H9 (cell line): ENCODE data around the gene MED13L. TPM values are rescaled to one million over a fixed set of nuclear protein-coding genes. Genes with fewer than 3 reads are reported as not detected.

Experiments
- DNase-seq: peaks from one replicate; pipeline ENCODE4 v3.0.0-alpha.2; 2017
- H2AFZ ChIP-seq: one replicate; pipeline ENCODE4 v1.6.1; 2013; ENCODE audit warnings: mild to moderate bottlenecking, low read length, control low read depth, moderate library complexity
- H2AK5ac ChIP-seq: 2 replicates; pipeline ENCODE4 v1.6.1; 2013; ENCODE audit warnings: low read length, control low read depth, mixed read lengths; ENCODE audit not compliant: insufficient read length
- H2BK120ac ChIP-seq: one replicate; pipeline ENCODE4 v1.6.1; 2013; ENCODE audit warnings: low read depth, mild to moderate bottlenecking, low read length, control low read depth, inconsistent platforms; ENCODE audit not compliant: poor library complexity, severe bottlenecking
- H2BK12ac ChIP-seq: 2 replicates; pipeline ENCODE4 v1.6.1; 2013; ENCODE audit warnings: low read length, control low read depth, mixed read lengths, low read depth; ENCODE audit not compliant: insufficient read length
- H2BK15ac ChIP-seq: 2 replicates; pipeline ENCODE4 v1.6.1; 2013; ENCODE audit warnings: low read depth, low read length, control low read depth
- H2BK20ac ChIP-seq: one replicate; pipeline ENCODE4 v1.6.1; 2013; ENCODE audit warnings: low read depth, mild to moderate bottlenecking, low read length, control low read depth, inconsistent platforms; ENCODE audit not compliant: poor library complexity, severe bottlenecking
- H2BK5ac ChIP-seq: 2 replicates; pipeline ENCODE4 v1.6.1; 2013; ENCODE audit warnings: low read length, control low read depth, mixed read lengths; ENCODE audit not compliant: insufficient read length
- H3K14ac ChIP-seq: 2 replicates; pipeline ENCODE4 v1.6.1; 2013; ENCODE audit warnings: low read length, control low read depth; ENCODE audit not compliant: insufficient read depth
- H3K18ac ChIP-seq: 2 replicates; pipeline ENCODE4 v1.6.1; 2013; ENCODE audit warnings: low read depth, mild to moderate bottlenecking, mixed read lengths, low read length, control low read depth; ENCODE audit not compliant: insufficient read length
- H3K23ac ChIP-seq: 2 replicates; pipeline ENCODE4 v1.6.1; 2013; ENCODE audit warnings: low read length, control low read depth, mixed read lengths, low read depth; ENCODE audit not compliant: insufficient read length
- H3K23me2 ChIP-seq: 2 replicates; pipeline ENCODE4 v1.6.1; 2013; ENCODE audit warnings: low read depth, mild to moderate bottlenecking, mixed read lengths, low read length, control low read depth; ENCODE audit not compliant: insufficient read length, poor library complexity, severe bottlenecking
- H3K27ac ChIP-seq: 2 replicates; pipeline ENCODE4 v1.5.1; 2013; ENCODE audit warnings: low read length, control low read depth, mixed read lengths, low read depth; ENCODE audit not compliant: insufficient read length
- H3K27me3 ChIP-seq: 2 replicates; pipeline ENCODE4 v1.6.1; 2013; ENCODE audit warnings: low read length, control low read depth, inconsistent platforms; ENCODE audit not compliant: insufficient read depth
- H3K4ac ChIP-seq: 2 replicates; pipeline ENCODE4 v1.6.1; 2013; ENCODE audit warnings: low read depth, mild to moderate bottlenecking, control low read depth, inconsistent platforms, low read length, moderate library complexity
- H3K4me1 ChIP-seq: 2 replicates; pipeline ENCODE4 v1.6.1; 2013; ENCODE audit warnings: low read length, control low read depth, inconsistent platforms; ENCODE audit not compliant: insufficient read depth
- H3K4me2 ChIP-seq: 2 replicates; pipeline ENCODE4 v1.6.1; 2013; ENCODE audit warnings: low read length, control low read depth, mixed read lengths; ENCODE audit not compliant: insufficient read length, insufficient read depth
- H3K56ac ChIP-seq: 2 replicates; pipeline ENCODE4 v1.6.1; 2013; ENCODE audit warnings: low read depth, mild to moderate bottlenecking, mixed read lengths, low read length, control low read depth; ENCODE audit not compliant: insufficient read length
- H3K79me1 ChIP-seq: 2 replicates; pipeline ENCODE4 v1.6.1; 2013; ENCODE audit warnings: low read depth, mild to moderate bottlenecking, moderate library complexity, low read length, control low read depth, inconsistent platforms; ENCODE audit not compliant: insufficient read depth, poor library complexity, severe bottlenecking
- H3K79me2 ChIP-seq: 2 replicates; pipeline ENCODE4 v1.6.1; 2013; ENCODE audit warnings: low read length, control low read depth, inconsistent platforms; ENCODE audit not compliant: insufficient read depth
- H3K9ac ChIP-seq: 2 replicates; pipeline ENCODE4 v1.6.1; 2013; ENCODE audit warnings: low read length, control low read depth, mixed read lengths; ENCODE audit not compliant: insufficient read length; ENCODE audit errors: extremely low read depth
- H3K9me3 ChIP-seq: one replicate; pipeline ENCODE4 v1.6.1; 2013; ENCODE audit warnings: low read depth, low read length, inconsistent platforms; ENCODE audit not compliant: control insufficient read depth
- H3T11ph ChIP-seq: one replicate; pipeline ENCODE4 v1.6.1; 2013; ENCODE audit warnings: mild to moderate bottlenecking, low read length, control low read depth, inconsistent platforms
- H4K20me1 ChIP-seq: one replicate; pipeline ENCODE4 v1.6.1; 2013; ENCODE audit not compliant: control insufficient read depth, insufficient read length, insufficient read depth
- H4K5ac ChIP-seq: 2 replicates; pipeline ENCODE4 v1.6.1; 2013; ENCODE audit warnings: low read depth, mild to moderate bottlenecking, mixed read lengths, low read length, control low read depth; ENCODE audit not compliant: insufficient read length
- H4K8ac ChIP-seq: replicated peaks from 2 replicates; pipeline ENCODE4 v1.6.1; 2013; ENCODE audit warnings: low read length, control low read depth, mixed read lengths, low read depth; ENCODE audit not compliant: insufficient read length
- H4K91ac ChIP-seq: 2 replicates; pipeline ENCODE4 v1.6.1; 2013; ENCODE audit warnings: low read depth, mild to moderate bottlenecking, moderate library complexity, mixed read lengths, low read length, control low read depth; ENCODE audit not compliant: insufficient read length
- H3K27ac Mint-ChIP-seq, 3 experiments: 2 replicates in 2 of 3; 3 replicates in 1 of 3; pipeline ENCODE4 v1.8.0; 2020 to 2021; ENCODE audit warnings: mixed read lengths in 3 of 3, mild to moderate bottlenecking in 1 of 3, moderate library complexity in 1 of 3
- H3K27me3 Mint-ChIP-seq: 2 replicates; pipeline ENCODE4 v1.8.0; 2021; ENCODE audit warnings: low read depth, mild to moderate bottlenecking, moderate library complexity, mixed read lengths
- H3K36me3 Mint-ChIP-seq, 3 experiments: 2 replicates in 2 of 3; 3 replicates in 1 of 3; pipeline ENCODE4 v1.8.0; 2020 to 2021; ENCODE audit warnings: low read depth in 3 of 3, mixed read lengths in 3 of 3; ENCODE audit not compliant: insufficient read depth in 1 of 3
- H3K4me1 Mint-ChIP-seq, 2 experiments: 2 replicates each; pipeline ENCODE4 v1.8.0; 2020; ENCODE audit warnings: mixed read lengths in 2 of 2
- H3K4me3 Mint-ChIP-seq, 2 experiments: 2 replicates in 1 of 2; 3 replicates in 1 of 2; pipeline ENCODE4 v1.8.0; 2020 to 2021; ENCODE audit warnings: mild to moderate bottlenecking in 2 of 2, mixed read lengths in 2 of 2, moderate library complexity in 1 of 2
- H3K9me3 Mint-ChIP-seq, 2 experiments: 2 replicates in 1 of 2; 3 replicates in 1 of 2; pipeline ENCODE4 v1.8.0; 2020; ENCODE audit warnings: mild to moderate bottlenecking in 2 of 2, mixed read lengths in 2 of 2, moderate library complexity in 1 of 2
- CTCF ChIP-seq: fragments of 200-600 bp; sonication (generic); conservative IDR thresholded peaks from 3 replicates; pipeline ENCODE4 v1.8.0; 2021; ENCODE audit warnings: antibody characterized with exemption, mild to moderate bottlenecking
- total RNA-seq: library from RNA; stranded (reverse); gene quantifications from 2 replicates; pipeline ENCODE4 v1.2.1, GENCODE V29; 2021

The MED13L gene
- total RNA-seq, 1 experiment from 2014 or later = 52.4 TPM

GRCh38 chr12:116046039-116046438 is 231.5 kb downstream of the MED13L start:
- Histone ChIP-seq H2BK12ac (no peak overlapping the region), H3K9me3 (no peaks in the 10 kb centered on the region), H3K27me3 (no peaks in the 10 kb centered on the region), H3K27ac (no peak overlapping the region), H4K5ac (no peak overlapping the region), H3K79me2 (0 out of 2 replicates have a peak, but pooled peaks cover 2% of the 10 kb centered on the region), H4K8ac (no peak overlapping the region), H3T11ph (no peak overlapping the region), H2BK15ac (no peak overlapping the region), H3K4ac (no peak overlapping the region), H3K79me1 (peaks cover 2% of the 10 kb centered on the region), H2BK5ac (no peak overlapping the region), H2AFZ (no peak overlapping the region), H4K20me1 (no peaks in the 10 kb centered on the region), H3K18ac (no peak overlapping the region), H3K23ac (no peak overlapping the region), H3K23me2 (no peaks in the 10 kb centered on the region), H3K14ac (no peak overlapping the region), H2AK5ac (no peak overlapping the region), H4K91ac (no peak overlapping the region), H3K56ac (no peak overlapping the region), H3K4me1 (no peaks in the 10 kb centered on the region), H3K9ac (no peak overlapping the region), H2BK20ac (no peak overlapping the region), H2BK120ac (no peak overlapping the region), H3K4me2 (no peak overlapping the region)
- TF ChIP-seq CTCF = no peak
- no peaks in the 10 kb centered on the region for H3K36me3 Mint-ChIP-seq
- no peaks in the 10 kb centered on the region for H3K9me3 Mint-ChIP-seq
- no peak for DNase-seq
- no peak overlapping the region for H3K27ac Mint-ChIP-seq
- H3K27me3 Mint-ChIP-seq = no peaks in the 10 kb centered on the region
- peaks cover 2 to 4% of the 10 kb centered on the region in 2 experiments; a peak in 1 of 4 replicates for H3K4me1 Mint-ChIP-seq
- H3K4me3 Mint-ChIP-seq = no peak overlapping the region
